HCT116 (cell line): ENCODE data around the gene SERTAD3. TPM values are rescaled to one million over a fixed set of nuclear protein-coding genes. Genes with fewer than 3 reads are reported as not detected.
A peak's percentile ranks its signal among the peaks of the same experiment; 100 is the strongest.

Experiments used
- ATAC-seq: fragments of 200-7000 bp; cut with Tn5 transposase; 2 replicates; pipeline ENCODE4 v1.9.1; 2020; ENCODE audit warnings: mild to moderate bottlenecking, moderate library complexity
- BruUV-seq: library from RNA; stranded (reverse); fragments of 400-500 nt; replicated peaks from 2 replicates; lab custom pipeline; 2021; lab: Mats Ljungman, UMichigan
- CTCF ChIA-PET: fragments of 300-600 bp; sonication (Branson Sonifier 250); formaldehyde crosslinking; loops from one replicate; lab custom pipeline; 2021; ENCODE audit warnings: antibody characterized with exemption; lab: Charles Lee
- POLR2A ChIA-PET: fragments of 300-600, 350-600 bp; sonication (Branson Sonifier 250); formaldehyde crosslinking; loops from one replicate; lab custom pipeline; 2021; ENCODE audit warnings: antibody characterized with exemption; lab: Charles Lee
- RAD21 ChIA-PET, 2 experiments: fragments of 300-600 bp; sonication (Branson Sonifier 250); formaldehyde crosslinking; loops; one replicate each; lab custom pipeline; 2023; ENCODE audit warnings: low total read pairs in 2 of 2; ENCODE audit not compliant: uncharacterized antibody in 2 of 2, unreplicated experiment in 2 of 2, low non-redundant PET in 1 of 2; lab: Charles Lee
- DNase-seq: peaks from one replicate; pipeline ENCODE4 v3.0.0-alpha.2; 2010; ENCODE audit warnings: low read depth, low spot score
- H2AFZ ChIP-seq: fragments of 200-600 bp; shearing (Covaris generic), sonication (generic); 2 replicates; pipeline ENCODE4 v1.6.1; 2017; ENCODE audit warnings: low read depth, mixed run types, mixed read lengths, antibody characterized with exemption, low read length; ENCODE audit not compliant: poor library complexity, severe bottlenecking
- H3K27ac ChIP-seq: 2 replicates; pipeline ENCODE4 v1.5.1; 2012; ENCODE audit warnings: low read depth, low read length
- H3K27me3 ChIP-seq: fragments of 200-600 bp; sonication (generic); 2 replicates; pipeline ENCODE4 v1.6.1; 2016; ENCODE audit warnings: mixed run types, low read length, mixed read lengths; ENCODE audit not compliant: insufficient read depth
- H3K36me3 ChIP-seq, 2 experiments: fragments of 200-500 bp in 1 of 2; fragments of 200-600 bp in 1 of 2; sonication (Bioruptor generic) in 1 of 2; sonication (generic) in 1 of 2; 2 replicates each; pipeline versions ENCODE4 v1.5.1 to v1.6.1; 2014 to 2016; ENCODE audit warnings: low read length in 2 of 2, inconsistent platforms in 1 of 2, mixed read lengths in 1 of 2, mixed run types in 1 of 2; ENCODE audit not compliant: insufficient read depth in 2 of 2, control insufficient read depth in 1 of 2
- H3K4me1 ChIP-seq, 2 experiments: fragments of 200-600 bp in 1 of 2; sonication (generic) in 1 of 2; 2 replicates each; pipeline versions ENCODE4 v1.5.1 to v1.6.1; 2012 to 2017; ENCODE audit warnings: low read length in 2 of 2, inconsistent platforms in 1 of 2, mild to moderate bottlenecking in 1 of 2, mixed read lengths in 1 of 2, mixed run types in 1 of 2, moderate library complexity in 1 of 2; ENCODE audit not compliant: insufficient read depth in 2 of 2, control insufficient read depth in 1 of 2
- H3K4me2 ChIP-seq: fragments of 200-600 bp; sonication (generic); 2 replicates; pipeline ENCODE4 v1.6.1; 2017; ENCODE audit warnings: mixed run types, low read length, mixed read lengths
- H3K4me3 ChIP-seq, 2 experiments: fragments of 200-600 bp in 1 of 2; sonication (generic) in 1 of 2; replicated peaks in 1 of 2; 2 replicates each; pipeline ENCODE4 v1.5.1; 2011 to 2016; ENCODE audit warnings: low read length in 2 of 2, control low read depth in 1 of 2, low read depth in 1 of 2, mild to moderate bottlenecking in 1 of 2, mixed read lengths in 1 of 2, mixed run types in 1 of 2
- H3K79me2 ChIP-seq: fragments of 200-600 bp; sonication (generic); 2 replicates; pipeline ENCODE4 v1.6.1; 2017; ENCODE audit warnings: mild to moderate bottlenecking, mixed run types, low read length, moderate library complexity, mixed read lengths; ENCODE audit not compliant: insufficient read depth
- H3K9ac ChIP-seq: fragments of 200-600 bp; sonication (generic); 2 replicates; pipeline ENCODE4 v1.6.1; 2016; ENCODE audit warnings: low read length, mixed read lengths
- H3K9me2 ChIP-seq: fragments of 200-600 bp; sonication (generic), shearing (Covaris generic); 2 replicates; pipeline ENCODE4 v1.6.1; 2017; ENCODE audit warnings: mixed run types, mild to moderate bottlenecking, moderate library complexity; ENCODE audit not compliant: insufficient read depth
- H3K9me3 ChIP-seq, 2 experiments: fragments of 200-500 bp in 1 of 2; fragments of 200-600 bp in 1 of 2; sonication (Bioruptor generic) in 1 of 2; sonication (generic) in 1 of 2; 2 replicates each; pipeline ENCODE4 v1.6.1; 2014 to 2017; ENCODE audit warnings: low read length in 2 of 2, mixed read lengths in 2 of 2, inconsistent platforms in 1 of 2, low read depth in 1 of 2, mild to moderate bottlenecking in 1 of 2, mixed run types in 1 of 2, moderate library complexity in 1 of 2; ENCODE audit not compliant: control insufficient read depth in 1 of 2, insufficient read depth in 1 of 2
- H4K20me1 ChIP-seq: fragments of 200-600 bp; sonication (generic), shearing (Covaris generic); 2 replicates; pipeline ENCODE4 v1.6.1; 2017; ENCODE audit warnings: mixed run types, mild to moderate bottlenecking, moderate library complexity; ENCODE audit not compliant: insufficient read depth
- CBX3 ChIP-seq: IDR thresholded peaks from 2 replicates; pipeline ENCODE4 v1.6.1; 2012; ENCODE audit warnings: low read depth
- CEBPB ChIP-seq: IDR thresholded peaks from 2 replicates; pipeline ENCODE4 v1.6.1; 2012; ENCODE audit warnings: low read depth
- EGR1 ChIP-seq: IDR thresholded peaks from 2 replicates; pipeline ENCODE4 v1.6.1; 2012; ENCODE audit warnings: low read depth
- ELF1 ChIP-seq: IDR thresholded peaks from 2 replicates; pipeline ENCODE4 v1.6.1; 2012; ENCODE audit warnings: low read depth, borderline replicate concordance
- EZH2 ChIP-seq: fragments of 200-600 bp; sonication (generic); IDR thresholded peaks from 2 replicates; pipeline ENCODE4 v1.6.1; 2017; ENCODE audit warnings: antibody characterized with exemption, mixed run types
- EZH2phosphoT487 ChIP-seq: fragments of 200-600 bp; IDR thresholded peaks from 2 replicates; pipeline ENCODE4 v1.6.1; 2018; ENCODE audit warnings: antibody characterized with exemption, borderline replicate concordance
- FOSL1 ChIP-seq: IDR thresholded peaks from 2 replicates; pipeline ENCODE4 v1.6.1; 2012; ENCODE audit warnings: low read depth
- POLR2A ChIP-seq: IDR thresholded peaks from 2 replicates; pipeline ENCODE4 v1.7.0; 2011; ENCODE audit warnings: borderline replicate concordance; ENCODE audit not compliant: insufficient read depth, insufficient read length; ENCODE audit errors: extremely low read depth
- POLR2AphosphoS5 ChIP-seq: IDR thresholded peaks from 2 replicates; pipeline ENCODE4 v1.6.1; 2011; ENCODE audit warnings: mild to moderate bottlenecking, low read depth, low read length, moderate library complexity
- RAD21 ChIP-seq: IDR thresholded peaks from 2 replicates; pipeline ENCODE4 v1.6.1; 2012; ENCODE audit warnings: low read depth, mild to moderate bottlenecking
- SIN3A ChIP-seq: IDR thresholded peaks from 2 replicates; pipeline ENCODE4 v1.6.1; 2012; ENCODE audit warnings: low read depth
- SP1 ChIP-seq: IDR thresholded peaks from 2 replicates; pipeline ENCODE4 v1.6.1; 2012; ENCODE audit warnings: low read depth
- TCF7L2 ChIP-seq: IDR thresholded peaks from 2 replicates; pipeline ENCODE4 v1.7.0; 2011; ENCODE audit warnings: borderline replicate concordance, inconsistent platforms; ENCODE audit not compliant: insufficient read depth, insufficient read length; ENCODE audit errors: extremely low read depth
- YY1 ChIP-seq: IDR thresholded peaks from 2 replicates; pipeline ENCODE4 v1.6.1; 2011; ENCODE audit warnings: low read length, low read depth, moderate library complexity, mild to moderate bottlenecking; ENCODE audit not compliant: insufficient replicate concordance; ENCODE audit errors: extremely low read depth
- ZFX ChIP-seq: fragments of 450-650 bp; IDR thresholded peaks from 2 replicates; pipeline ENCODE4 v1.6.1; 2017
- intact Hi-C: fragments of 100-400 bp; cut with micrococcal nuclease; formaldehyde crosslinking; loops from 2 replicates; pipeline ENCODE4 v1.10.0; 2022
- total RNA-seq: library from RNA; stranded (reverse); gene quantifications from one replicate; pipeline ENCODE4 v1.2.1, GENCODE V29; 2021; ENCODE audit not compliant: unreplicated experiment
- TF ChIP-seq, protein P1 (sequence below): IDR thresholded peaks from 2 replicates; pipeline ENCODE4 v1.6.1; 2012
- TF ChIP-seq, protein P2 (sequence below): IDR thresholded peaks from 2 replicates; pipeline ENCODE4 v1.6.1; 2012
- TF ChIP-seq, protein P3 (sequence below): IDR thresholded peaks from 2 replicates; pipeline ENCODE4 v1.6.1; 2012; ENCODE audit warnings: low read depth

Gene SERTAD3
- total RNA-seq, 1 experiment from 2014 or later: 32.4 TPM

DNA sequence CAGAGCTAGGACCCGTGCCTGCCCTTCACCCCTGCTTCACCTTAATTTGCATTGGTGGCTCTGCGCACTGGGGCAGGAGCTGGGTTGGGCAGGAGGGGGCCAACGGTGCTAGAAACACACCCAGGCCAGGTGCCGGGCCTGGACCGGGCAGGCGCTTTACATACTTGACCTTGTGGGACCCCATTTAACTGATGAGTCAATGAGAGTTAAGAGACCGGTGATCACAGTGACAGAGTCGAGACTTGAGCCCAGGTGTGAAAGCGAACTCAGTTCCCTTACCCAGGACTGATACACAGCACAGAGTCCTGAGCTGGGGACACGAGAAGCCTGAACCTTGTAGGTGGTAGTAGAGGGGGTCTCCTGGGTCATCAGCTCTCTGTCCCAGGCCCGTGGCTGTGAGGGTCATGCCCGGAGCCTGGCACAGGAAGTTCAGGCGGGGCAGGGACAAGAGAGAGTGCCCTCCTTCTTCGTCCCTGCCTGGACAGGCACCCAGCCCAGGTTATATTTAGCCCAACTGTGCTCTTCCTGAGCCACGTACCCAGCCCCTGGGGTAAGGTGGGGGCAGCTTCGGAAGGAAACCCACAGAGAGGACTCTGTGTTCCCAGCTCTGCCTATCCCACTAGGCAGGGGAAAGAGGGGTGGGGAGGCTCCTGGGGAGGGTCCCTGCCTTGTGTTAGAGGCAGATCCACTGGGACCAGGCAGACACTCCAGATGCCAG is 32.9 kb downstream of the SERTAD3 start:
- DNase-seq: no peak
- RAD21 ChIA-PET: interaction anchor here in 1 of 2 experiments (1.1 kb wide), 1 partner anchor 9 kb away, joined by 3 read pairs; no protein-coding TSS in a partner anchor
- Histone ChIP-seq H3K4me3 (peak overlapping the region; percentile 9 to 45; a peak in 2 of 4 replicates), H3K9me2 (no peaks in the 10 kb centered on the region), H2AFZ (peak overlapping the region; percentile 95), H3K9me3 (no peaks in the 10 kb centered on the region), H4K20me1 (no peaks in the 10 kb centered on the region), H3K4me1 (peaks cover 26 to 54% of the 10 kb centered on the region in 2 experiments), H3K79me2 (no peaks in the 10 kb centered on the region), H3K27me3 (no peaks in the 10 kb centered on the region), H3K36me3 (no peaks in the 10 kb centered on the region), H3K4me2 (peak overlapping the region; percentile 87), H3K9ac (peak overlapping the region; percentile 62), H3K27ac (peak overlapping the region; percentile 43; the same call in 1 of the 2 replicates)
- intact Hi-C loops: no loop called here
- CTCF ChIA-PET: interaction anchor here (0.8 to 1.2 kb wide), 2 partner anchors 15 to 54 kb away, joined by 3 read pairs; partner anchors contain the start of genes BLVRB and SERTAD1
- TF ChIP-seq CEBPB (no peak), TCF7L2 (no peak), POLR2A (no peak), FOSL1 (no peak), POLR2AphosphoS5 (peak; percentile 46; the same call in 1 of the 2 replicates), EZH2phosphoT487 (no peak), ZFX (no peak), SP1 (peak; percentile 60), EZH2 (no peak), ELF1 (no peak), YY1 (no peak), RAD21 (no peak), EGR1 (no peak), SIN3A (no peak), CBX3 (no peak)
- TF ChIP-seq, protein P1, sequence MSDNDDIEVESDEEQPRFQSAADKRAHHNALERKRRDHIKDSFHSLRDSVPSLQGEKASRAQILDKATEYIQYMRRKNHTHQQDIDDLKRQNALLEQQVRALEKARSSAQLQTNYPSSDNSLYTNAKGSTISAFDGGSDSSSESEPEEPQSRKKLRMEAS: peak; percentile 27; the same call in 1 of the 2 replicates
- TF ChIP-seq, protein P2, sequence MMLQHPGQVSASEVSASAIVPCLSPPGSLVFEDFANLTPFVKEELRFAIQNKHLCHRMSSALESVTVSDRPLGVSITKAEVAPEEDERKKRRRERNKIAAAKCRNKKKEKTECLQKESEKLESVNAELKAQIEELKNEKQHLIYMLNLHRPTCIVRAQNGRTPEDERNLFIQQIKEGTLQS: no peak
- TF ChIP-seq, protein P3, sequence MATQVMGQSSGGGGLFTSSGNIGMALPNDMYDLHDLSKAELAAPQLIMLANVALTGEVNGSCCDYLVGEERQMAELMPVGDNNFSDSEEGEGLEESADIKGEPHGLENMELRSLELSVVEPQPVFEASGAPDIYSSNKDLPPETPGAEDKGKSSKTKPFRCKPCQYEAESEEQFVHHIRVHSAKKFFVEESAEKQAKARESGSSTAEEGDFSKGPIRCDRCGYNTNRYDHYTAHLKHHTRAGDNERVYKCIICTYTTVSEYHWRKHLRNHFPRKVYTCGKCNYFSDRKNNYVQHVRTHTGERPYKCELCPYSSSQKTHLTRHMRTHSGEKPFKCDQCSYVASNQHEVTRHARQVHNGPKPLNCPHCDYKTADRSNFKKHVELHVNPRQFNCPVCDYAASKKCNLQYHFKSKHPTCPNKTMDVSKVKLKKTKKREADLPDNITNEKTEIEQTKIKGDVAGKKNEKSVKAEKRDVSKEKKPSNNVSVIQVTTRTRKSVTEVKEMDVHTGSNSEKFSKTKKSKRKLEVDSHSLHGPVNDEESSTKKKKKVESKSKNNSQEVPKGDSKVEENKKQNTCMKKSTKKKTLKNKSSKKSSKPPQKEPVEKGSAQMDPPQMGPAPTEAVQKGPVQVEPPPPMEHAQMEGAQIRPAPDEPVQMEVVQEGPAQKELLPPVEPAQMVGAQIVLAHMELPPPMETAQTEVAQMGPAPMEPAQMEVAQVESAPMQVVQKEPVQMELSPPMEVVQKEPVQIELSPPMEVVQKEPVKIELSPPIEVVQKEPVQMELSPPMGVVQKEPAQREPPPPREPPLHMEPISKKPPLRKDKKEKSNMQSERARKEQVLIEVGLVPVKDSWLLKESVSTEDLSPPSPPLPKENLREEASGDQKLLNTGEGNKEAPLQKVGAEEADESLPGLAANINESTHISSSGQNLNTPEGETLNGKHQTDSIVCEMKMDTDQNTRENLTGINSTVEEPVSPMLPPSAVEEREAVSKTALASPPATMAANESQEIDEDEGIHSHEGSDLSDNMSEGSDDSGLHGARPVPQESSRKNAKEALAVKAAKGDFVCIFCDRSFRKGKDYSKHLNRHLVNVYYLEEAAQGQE: no peak
- peak; percentile 70 for ATAC-seq
- BruUV-seq: no TSS peak
- POLR2A ChIA-PET: interaction anchor here (4.8 kb wide), 1 partner anchor 9 kb away, joined by 14 read pairs; no protein-coding TSS in a partner anchor
